IMR-90 (cell line): Measurements from ENCODE around the gene WFDC8. TPM values are rescaled to one million over a fixed set of nuclear protein-coding genes. Genes with fewer than 3 reads are reported as not detected.

ENCODE experiments used
- ATAC-seq: fragments of 200-7000 bp; cut with Tn5 transposase; 2 replicates; pipeline ENCODE4 v1.9.1; 2020; ENCODE audit warnings: low read depth, mild to moderate bottlenecking, moderate library complexity
- BruUV-seq: library from RNA; stranded (reverse); fragments of 400-500 nt; replicated peaks from 2 replicates; lab custom pipeline; 2021; lab: Mats Ljungman, UMichigan
- CTCF ChIA-PET: fragments of 300-600 bp; formaldehyde crosslinking; extraction: SDS; loops from one replicate; lab custom pipeline; 2021; ENCODE audit warnings: antibody characterized with exemption; lab: Yijun Ruan, JAX
- POLR2A ChIA-PET: fragments of 300-600 bp; sonication (Branson Sonifier 250); formaldehyde crosslinking; loops from one replicate; lab custom pipeline; 2022; ENCODE audit warnings: antibody characterized with exemption; ENCODE audit not compliant: unreplicated experiment; lab: Charles Lee
- DNase-seq: peaks from one replicate; pipeline ENCODE4 v3.0.0; 2013
- H2AFZ ChIP-seq: replicated peaks from 2 replicates; pipeline ENCODE3; 2013; ENCODE audit warnings: low read length, mild to moderate bottlenecking; ENCODE audit not compliant: poor library complexity
- H2AK5ac ChIP-seq: 2 replicates; pipeline ENCODE4 v1.6.1; 2013; ENCODE audit warnings: low read depth, low read length, inconsistent platforms
- H2AK9ac ChIP-seq: replicated peaks from 2 replicates; pipeline ENCODE3; 2013; ENCODE audit warnings: mild to moderate bottlenecking, low read depth, low read length, moderate library complexity; ENCODE audit not compliant: poor library complexity
- H2BK120ac ChIP-seq: 2 replicates; pipeline ENCODE4 v1.6.1; 2013; ENCODE audit warnings: low read depth, low read length, inconsistent platforms
- H2BK15ac ChIP-seq: 3 replicates; pipeline ENCODE4 v1.6.1; 2013; ENCODE audit warnings: low read depth, low read length, inconsistent platforms
- H2BK20ac ChIP-seq: 2 replicates; pipeline ENCODE4 v1.6.1; 2013; ENCODE audit warnings: low read depth, mild to moderate bottlenecking, inconsistent platforms, low read length, moderate library complexity
- H2BK5ac ChIP-seq: 2 replicates; pipeline ENCODE4 v1.6.1; 2013; ENCODE audit warnings: mild to moderate bottlenecking, low read depth, low read length, inconsistent platforms; ENCODE audit not compliant: poor library complexity, severe bottlenecking
- H3K14ac ChIP-seq: replicated peaks from 2 replicates; pipeline ENCODE4 v1.6.1; 2013; ENCODE audit warnings: low read depth, low read length, inconsistent platforms
- H3K18ac ChIP-seq: 2 replicates; pipeline ENCODE4 v1.6.1; 2013; ENCODE audit warnings: low read depth, low read length, control low read depth
- H3K23ac ChIP-seq: 2 replicates; pipeline ENCODE4 v1.6.1; 2013; ENCODE audit warnings: low read depth, low read length, inconsistent platforms
- H3K27ac ChIP-seq: 2 replicates; pipeline ENCODE4 v1.5.1; 2013; ENCODE audit warnings: mild to moderate bottlenecking, control low read depth, low read length; ENCODE audit not compliant: insufficient read depth
- H3K27me3 ChIP-seq: 2 replicates; pipeline ENCODE4 v1.6.1; 2013; ENCODE audit warnings: low read length; ENCODE audit not compliant: control insufficient read depth, insufficient read depth
- H3K36me3 ChIP-seq: 2 replicates; pipeline ENCODE4 v1.6.1; 2013; ENCODE audit warnings: low read length, mixed read lengths; ENCODE audit not compliant: control insufficient read depth, insufficient read depth
- H3K4ac ChIP-seq: 2 replicates; pipeline ENCODE4 v1.6.1; 2013; ENCODE audit warnings: low read depth, low read length, inconsistent platforms
- H3K4me1 ChIP-seq: 2 replicates; pipeline ENCODE4 v1.6.1; 2013; ENCODE audit warnings: low read length, mixed read lengths; ENCODE audit not compliant: control insufficient read depth, insufficient read depth
- H3K4me2 ChIP-seq: 2 replicates; pipeline ENCODE4 v1.6.1; 2013; ENCODE audit warnings: low read depth, mild to moderate bottlenecking, control low read depth, low read length, moderate library complexity
- H3K4me3 ChIP-seq: 2 replicates; pipeline ENCODE4 v1.5.1; 2013; ENCODE audit warnings: low read depth, mild to moderate bottlenecking, control low read depth, low read length, moderate library complexity; ENCODE audit not compliant: insufficient read depth
- H3K56ac ChIP-seq: 2 replicates; pipeline ENCODE4 v1.6.1; 2013; ENCODE audit warnings: low read length, inconsistent platforms; ENCODE audit not compliant: insufficient read depth; ENCODE audit errors: extremely low read depth
- H3K79me1 ChIP-seq, 2 experiments: 2 replicates each; pipeline ENCODE4 v1.6.1; 2013; ENCODE audit warnings: low read length in 2 of 2, inconsistent platforms in 1 of 2, low read depth in 1 of 2
- H3K9ac ChIP-seq: 2 replicates; pipeline ENCODE4 v1.6.1; 2013; ENCODE audit warnings: low read depth, low read length, control low read depth
- H3K9me1 ChIP-seq: 2 replicates; pipeline ENCODE4 v1.6.1; 2013; ENCODE audit warnings: low read length, inconsistent platforms; ENCODE audit not compliant: insufficient read depth
- H3K9me3 ChIP-seq: 2 replicates; pipeline ENCODE4 v1.6.1; 2013; ENCODE audit warnings: low read length; ENCODE audit not compliant: control insufficient read depth, insufficient read depth
- H4K20me1 ChIP-seq: 2 replicates; pipeline ENCODE4 v1.6.1; 2013; ENCODE audit warnings: low read length, inconsistent platforms; ENCODE audit not compliant: insufficient read depth
- H4K5ac ChIP-seq: 2 replicates; pipeline ENCODE4 v1.6.1; 2013; ENCODE audit warnings: mild to moderate bottlenecking, low read depth, low read length, control low read depth
- H4K8ac ChIP-seq, 2 experiments: 2 replicates each; pipeline ENCODE4 v1.6.1; 2013; ENCODE audit warnings: low read depth in 2 of 2, low read length in 2 of 2, control low read depth in 1 of 2, inconsistent platforms in 1 of 2
- H4K91ac ChIP-seq: 2 replicates; pipeline ENCODE4 v1.6.1; 2013; ENCODE audit warnings: low read depth, low read length, inconsistent platforms; ENCODE audit not compliant: insufficient read depth
- BHLHE40 ChIP-seq: fragments of 150-350 bp; IDR thresholded peaks from 2 replicates; pipeline ENCODE4 v1.6.1; 2016; ENCODE audit warnings: mild to moderate bottlenecking, low read depth, low read length
- CHD1 ChIP-seq: IDR thresholded peaks from 2 replicates; pipeline ENCODE4 v1.6.1; 2012; ENCODE audit warnings: low read depth, low read length, improper control_type of control experiment
- ELK1 ChIP-seq: fragments of 150-350 bp; IDR thresholded peaks from 2 replicates; pipeline ENCODE4 v1.6.1; 2016; ENCODE audit warnings: low read depth, mild to moderate bottlenecking, low read length, moderate library complexity, borderline replicate concordance
- FOS ChIP-seq: fragments of 150-350 bp; IDR thresholded peaks from 2 replicates; pipeline ENCODE4 v1.6.1; 2016; ENCODE audit warnings: low read depth, low read length
- MAFK ChIP-seq: IDR thresholded peaks from 2 replicates; pipeline ENCODE4 v1.6.1; 2012; ENCODE audit warnings: low read depth, low read length, improper control_type of control experiment
- MAZ ChIP-seq: IDR thresholded peaks from 2 replicates; pipeline ENCODE4 v1.6.1; 2012; ENCODE audit warnings: low read depth, mild to moderate bottlenecking, low read length, improper control_type of control experiment, moderate library complexity, borderline replicate concordance
- MXI1 ChIP-seq: IDR thresholded peaks from 2 replicates; pipeline ENCODE4 v1.6.1; 2012; ENCODE audit warnings: low read depth, mild to moderate bottlenecking, low read length, moderate library complexity, borderline replicate concordance
- POLR2A ChIP-seq: IDR thresholded peaks from 2 replicates; pipeline ENCODE4 v1.6.1; 2012; ENCODE audit warnings: mild to moderate bottlenecking, low read depth, low read length
- RAD21 ChIP-seq: IDR thresholded peaks from 2 replicates; pipeline ENCODE4 v1.6.1; 2012; ENCODE audit warnings: low read length, improper control_type of control experiment
- RCOR1 ChIP-seq: IDR thresholded peaks from 2 replicates; pipeline ENCODE4 v1.6.1; 2012; ENCODE audit warnings: mild to moderate bottlenecking, low read length, improper control_type of control experiment; ENCODE audit not compliant: insufficient replicate concordance
- RFX5 ChIP-seq: IDR thresholded peaks from 2 replicates; pipeline ENCODE4 v1.8.0; 2012; ENCODE audit warnings: low read depth, mild to moderate bottlenecking, low read length, moderate library complexity
- SMC3 ChIP-seq: fragments of 150-350 bp; IDR thresholded peaks from 2 replicates; pipeline ENCODE4 v1.6.1; 2016; ENCODE audit warnings: low read depth, mild to moderate bottlenecking, antibody characterized with exemption, low read length, moderate library complexity
- WGBS, 2 experiments: methylation state at CpG; one replicate each; pipeline versions ENCODE4 v1.1.5 to v1.1.7; 2013; ENCODE audit warnings: missing lambda C conversion rate in 2 of 2; ENCODE audit not compliant: insufficient read length in 1 of 2; ENCODE audit errors: extremely low coverage in 2 of 2; 5-methylcytosine and 5-hydroxymethylcytosine counted together
- dilution Hi-C: fragments of 300-500 bp; cut with HindIII; formaldehyde crosslinking; loops from one replicate; pipeline ENCODE4 v1.14.3; 2018; ENCODE audit warnings: low sequenced_read_pairs; ENCODE audit not compliant: unreplicated experiment
- in situ Hi-C: fragments of 300-500 bp; cut with MboI; formaldehyde crosslinking; loops from 3 replicates; pipeline ENCODE4 v1.14.3; 2019; ENCODE audit warnings: low sequenced_read_pairs, inconsistent platforms, mixed read lengths
- intact Hi-C: fragments of 100-400 bp; cut with micrococcal nuclease; formaldehyde crosslinking; loops from 2 replicates; pipeline ENCODE4 v1.10.0; 2022
- polyA plus RNA-seq, 3 experiments: library from polyadenylated mRNA; depleted of rRNA; stranded (reverse); fragments of >200 nt; gene quantifications; 2 replicates each; pipeline ENCODE4 v1.2.3, GENCODE V29; 2012; ENCODE audit warnings: low replicate concordance in 1 of 3
- total RNA-seq: library from RNA; depleted of rRNA; stranded (reverse); fragments of >200 nt; gene quantifications from 2 replicates; pipeline ENCODE4 v1.2.3, GENCODE V29; 2012
- TF ChIP-seq, protein P1 (sequence below): conservative IDR thresholded peaks from 2 replicates; pipeline ENCODE4 v1.5.1; 2012; ENCODE audit warnings: mild to moderate bottlenecking, low read depth, low read length, improper control_type of control experiment
- TF ChIP-seq, protein P2 (sequence below): fragments of 150-350 bp; IDR thresholded peaks from 2 replicates; pipeline ENCODE4 v1.6.1; 2017; ENCODE audit warnings: mild to moderate bottlenecking, antibody characterized with exemption, low read length, low read depth

WFDC8 gene
- total and polyA plus RNA-seq, 2 of the 4 experiments (the other 2 are of a cell fraction), result not detected

DNA sequence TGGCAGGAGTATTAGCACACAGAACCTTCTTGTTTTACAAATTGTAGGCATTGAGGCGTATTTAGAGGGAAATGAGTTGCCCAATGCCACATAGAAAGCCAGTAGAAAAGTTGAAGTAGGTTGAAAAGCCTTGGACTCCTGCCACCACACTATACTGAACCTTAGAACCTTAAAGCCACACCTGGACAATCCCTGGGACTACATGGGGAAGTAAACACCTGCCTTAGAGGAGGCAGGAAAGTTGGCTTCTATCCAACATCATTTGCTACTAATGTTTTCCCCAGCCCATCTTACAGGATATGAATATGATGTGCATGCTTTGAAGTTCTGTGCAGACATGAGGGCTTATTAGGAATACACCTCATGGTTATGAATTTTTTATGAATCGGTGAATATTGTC is 26.6 kb downstream of the WFDC8 start:
- in situ Hi-C loops, result no loop called here
- Histone ChIP-seq H3K4me2 (no peak overlapping the region), H3K27me3 (peaks cover under 1% of the 10 kb centered on the region)

More for the DNA sequence above, 26.6 kb downstream of the WFDC8 start:
- H3K4me1 ChIP-seq, result no peaks in the 10 kb centered on the region
- no peak overlapping the region for H3K23ac ChIP-seq
- no peaks in the 10 kb centered on the region for H3K9me3 ChIP-seq
- H3K36me3 ChIP-seq, result no peaks in the 10 kb centered on the region
- BruUV-seq, result no TSS peak
- no peak for DNase-seq
- no peak overlapping the region for H2BK120ac ChIP-seq
- CTCF ChIA-PET, result no interaction called here
- H4K91ac ChIP-seq, result no peak overlapping the region
- no peak overlapping the region for H2AK5ac ChIP-seq
- no peak overlapping the region for H3K4ac ChIP-seq
- intact Hi-C loops, result no loop called here
- H4K20me1 ChIP-seq, result no peaks in the 10 kb centered on the region
- H2AFZ ChIP-seq, result no peak overlapping the region
- no peak overlapping the region for H4K8ac ChIP-seq
- H3K27ac ChIP-seq, result no peak overlapping the region
- no peaks in the 10 kb centered on the region for H3K79me1 ChIP-seq
- H2BK20ac ChIP-seq, result no peak overlapping the region
- dilution Hi-C loops, result no loop called here
- H3K9ac ChIP-seq, result no peak overlapping the region
- no peak overlapping the region for H3K18ac ChIP-seq
- H3K9me1 ChIP-seq, result no peaks in the 10 kb centered on the region
- 43% methylated on average over 1 of the region's 2 CpGs; no CpG with 5 or more reads in 1 of the 2 experiments for WGBS, 2 experiments
- no peak for ATAC-seq
- H2BK5ac ChIP-seq, result no peak overlapping the region
- TF ChIP-seq CHD1 (no peak), RAD21 (no peak), RCOR1 (no peak), MAZ (no peak), RFX5 (no peak), FOS (no peak), BHLHE40 (no peak), MAFK (no peak), MXI1 (no peak), POLR2A (no peak), SMC3 (no peak), ELK1 (no peak)
- TF ChIP-seq, protein P1, sequence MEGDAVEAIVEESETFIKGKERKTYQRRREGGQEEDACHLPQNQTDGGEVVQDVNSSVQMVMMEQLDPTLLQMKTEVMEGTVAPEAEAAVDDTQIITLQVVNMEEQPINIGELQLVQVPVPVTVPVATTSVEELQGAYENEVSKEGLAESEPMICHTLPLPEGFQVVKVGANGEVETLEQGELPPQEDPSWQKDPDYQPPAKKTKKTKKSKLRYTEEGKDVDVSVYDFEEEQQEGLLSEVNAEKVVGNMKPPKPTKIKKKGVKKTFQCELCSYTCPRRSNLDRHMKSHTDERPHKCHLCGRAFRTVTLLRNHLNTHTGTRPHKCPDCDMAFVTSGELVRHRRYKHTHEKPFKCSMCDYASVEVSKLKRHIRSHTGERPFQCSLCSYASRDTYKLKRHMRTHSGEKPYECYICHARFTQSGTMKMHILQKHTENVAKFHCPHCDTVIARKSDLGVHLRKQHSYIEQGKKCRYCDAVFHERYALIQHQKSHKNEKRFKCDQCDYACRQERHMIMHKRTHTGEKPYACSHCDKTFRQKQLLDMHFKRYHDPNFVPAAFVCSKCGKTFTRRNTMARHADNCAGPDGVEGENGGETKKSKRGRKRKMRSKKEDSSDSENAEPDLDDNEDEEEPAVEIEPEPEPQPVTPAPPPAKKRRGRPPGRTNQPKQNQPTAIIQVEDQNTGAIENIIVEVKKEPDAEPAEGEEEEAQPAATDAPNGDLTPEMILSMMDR, result no peak
- TF ChIP-seq, protein P2, sequence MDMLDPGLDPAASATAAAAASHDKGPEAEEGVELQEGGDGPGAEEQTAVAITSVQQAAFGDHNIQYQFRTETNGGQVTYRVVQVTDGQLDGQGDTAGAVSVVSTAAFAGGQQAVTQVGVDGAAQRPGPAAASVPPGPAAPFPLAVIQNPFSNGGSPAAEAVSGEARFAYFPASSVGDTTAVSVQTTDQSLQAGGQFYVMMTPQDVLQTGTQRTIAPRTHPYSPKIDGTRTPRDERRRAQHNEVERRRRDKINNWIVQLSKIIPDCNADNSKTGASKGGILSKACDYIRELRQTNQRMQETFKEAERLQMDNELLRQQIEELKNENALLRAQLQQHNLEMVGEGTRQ, result no peak
- no peak overlapping the region for H3K56ac ChIP-seq
- H4K5ac ChIP-seq, result no peak overlapping the region
- POLR2A ChIA-PET, result no interaction called here
- no peak overlapping the region for H3K14ac ChIP-seq
- no peak overlapping the region for H2BK15ac ChIP-seq
- H2AK9ac ChIP-seq, result no peak overlapping the region
- H3K4me3 ChIP-seq, result no peak overlapping the region
